PC-3 (cell line): ENCODE data around the gene CETN1. TPM values are rescaled to one million over a fixed set of nuclear protein-coding genes. Genes with fewer than 3 reads are reported as not detected.

Experiments used
- ATAC-seq: fragments of 200-7000 bp; cut with Tn5 transposase; 2 replicates; pipeline ENCODE4 v1.9.1; 2020; ENCODE audit warnings: mild to moderate bottlenecking, moderate library complexity
- Bru-seq: library from RNA; stranded (reverse); fragments of 400-500 nt; gene quantifications from one replicate; lab custom pipeline; 2021; lab: Mats Ljungman, UMichigan
- BruChase-seq, 2 experiments: library from RNA; stranded (reverse); fragments of 400-500 nt; gene quantifications; one replicate each; lab custom pipeline; 2021; lab: Mats Ljungman, UMichigan
- BruUV-seq: library from RNA; stranded (reverse); fragments of 400-500 nt; replicated peaks from 2 replicates; lab custom pipeline; 2021; lab: Mats Ljungman, UMichigan
- CTCF ChIA-PET: fragments of 300-600 bp; sonication (Branson Sonifier 250); formaldehyde crosslinking; loops from one replicate; lab custom pipeline; 2022; ENCODE audit warnings: antibody characterized with exemption; lab: Charles Lee
- POLR2A ChIA-PET: fragments of 300-600 bp; sonication (Branson Sonifier 250); formaldehyde crosslinking; loops from one replicate; lab custom pipeline; 2022; ENCODE audit warnings: antibody characterized with exemption; ENCODE audit not compliant: unreplicated experiment; lab: Charles Lee
- DNase-seq: peaks from one replicate; pipeline ENCODE4 v3.0.0-alpha.2; 2015
- H2AFZ ChIP-seq: fragments of 300-600 bp; sonication (generic); 2 replicates; pipeline ENCODE4 v1.6.0; 2016; ENCODE audit warnings: antibody characterized with exemption, low read length
- H3F3A ChIP-seq: fragments of 300-600 bp; sonication (generic); one replicate; pipeline ENCODE4 v1.6.0; 2017; ENCODE audit warnings: antibody characterized with exemption, low read length, control low read depth, mild to moderate bottlenecking; ENCODE audit not compliant: unreplicated experiment
- H3K27ac ChIP-seq: fragments of 300-600 bp; sonication (generic); 2 replicates; pipeline ENCODE4 v1.5.1; 2016; ENCODE audit warnings: mild to moderate bottlenecking, low read length
- H3K27me3 ChIP-seq: fragments of 300-600 bp; sonication (generic); 2 replicates; pipeline ENCODE4 v1.6.1; 2016; ENCODE audit warnings: low read length, mixed read lengths
- H3K36me3 ChIP-seq: fragments of 300-600 bp; sonication (generic); 2 replicates; pipeline ENCODE4 v1.6.1; 2016; ENCODE audit warnings: low read depth, mixed run types, low read length, mixed read lengths
- H3K4me1 ChIP-seq: fragments of 300-600 bp; sonication (generic); 2 replicates; pipeline ENCODE4 v1.5.1; 2016; ENCODE audit warnings: low read length; ENCODE audit not compliant: insufficient read depth
- H3K4me2 ChIP-seq: fragments of 300-600 bp; sonication (generic); 2 replicates; pipeline ENCODE4 v1.6.0; 2016; ENCODE audit warnings: low read length
- H3K4me3 ChIP-seq: fragments of 300-600 bp; sonication (generic); 2 replicates; pipeline ENCODE4 v1.5.1; 2016; ENCODE audit warnings: mild to moderate bottlenecking, low read length, mixed read lengths
- H3K79me2 ChIP-seq: fragments of 300-600 bp; sonication (generic); 2 replicates; pipeline ENCODE4 v1.6.1; 2017; ENCODE audit warnings: low read length, mixed read lengths
- H3K9ac ChIP-seq: fragments of 300-600 bp; sonication (generic); 2 replicates; pipeline ENCODE4 v1.6.0; 2016; ENCODE audit warnings: mild to moderate bottlenecking, low read length
- H3K9me2 ChIP-seq: fragments of 300-600 bp; sonication (generic); replicated peaks from 2 replicates; pipeline ENCODE4 v1.6.1; 2016; ENCODE audit warnings: mixed run types, low read length, mixed read lengths
- H3K9me3 ChIP-seq: fragments of 300-600 bp; sonication (generic); 2 replicates; pipeline ENCODE4 v1.6.1; 2016; ENCODE audit warnings: low read length, mixed read lengths
- H4K20me1 ChIP-seq: fragments of 300-600 bp; sonication (generic); 2 replicates; pipeline ENCODE4 v1.6.1; 2016; ENCODE audit warnings: low read length, mixed read lengths
- CTCF ChIP-seq: fragments of 300-600 bp; sonication (generic); conservative IDR thresholded peaks from 2 replicates; pipeline ENCODE4 v1.5.1; 2017; ENCODE audit warnings: antibody characterized with exemption, low read depth, mild to moderate bottlenecking, low read length
- EZH2 ChIP-seq: fragments of 300-600 bp; sonication (generic); IDR thresholded peaks from one replicate; pipeline ENCODE4 v1.6.1; 2017; ENCODE audit warnings: antibody characterized with exemption, mild to moderate bottlenecking, low read length; ENCODE audit not compliant: unreplicated experiment
- EZH2phosphoT487 ChIP-seq: fragments of 300-600 bp; sonication (generic); IDR thresholded peaks from 2 replicates; pipeline ENCODE4 v1.6.1; 2018; ENCODE audit warnings: mild to moderate bottlenecking, antibody characterized with exemption, low read length, borderline replicate concordance
- intact Hi-C: fragments of 100-400 bp; cut with micrococcal nuclease; formaldehyde crosslinking; loops from 2 replicates; pipeline ENCODE4 v1.9.0; 2023
- long read RNA-seq: library from polyadenylated mRNA; unstranded; transcript quantifications from one replicate; pipeline ENCODE4 v2.0.0, GENCODE V29; 2021; ENCODE audit not compliant: unreplicated experiment
- total RNA-seq: library from RNA; depleted of rRNA; stranded (reverse); fragments of >200 nt; gene quantifications from 2 replicates; pipeline ENCODE4 v1.2.3, GENCODE V29; 2014; rRNA removed

The CETN1 gene
- total RNA-seq (not detected in 2 replicates), Bru-seq, nascent RNA (not detected), BruChase-seq, experiment 1, labeled RNA remaining after a 6-hour chase (not detected), BruChase-seq, experiment 2, labeled RNA remaining after a 2-hour chase (not detected)
- long read RNA-seq = 0 reads

GRCh38 chr18:580154-580553 is at the start of gene CETN1:
CETN1 (plus strand) TSS chr18:580380; CDS start chr18:580409, 29 bp downstream.
- no peak for DNase-seq
- CTCF ChIA-PET = no interaction called here
- intact Hi-C loops = no loop called here
- Histone ChIP-seq H3K36me3 (no peaks in the 10 kb centered on the region), H4K20me1 (no peaks in the 10 kb centered on the region), H3K9ac (no peak within 1 kb of the TSS), H3K9me2 (no peaks in the 10 kb centered on the region), H3K79me2 (no peaks in the 10 kb centered on the region), H3K9me3 (no peaks in the 10 kb centered on the region), H3F3A (no peaks in the 10 kb centered on the region), H3K4me1 (no peaks in the 10 kb centered on the region), H3K4me3 (no peak within 1 kb of the TSS), H3K27me3 (peaks cover 62% of the 10 kb centered on the region), H3K27ac (no peak within 1 kb of the TSS), H3K4me2 (no peak within 1 kb of the TSS), H2AFZ (no peak within 1 kb of the TSS)
- no TSS peak for BruUV-seq
- POLR2A ChIA-PET = no interaction called here
- no peak for TF ChIP-seq EZH2
- no peak for TF ChIP-seq CTCF
- no peak for TF ChIP-seq EZH2phosphoT487
- ATAC-seq = no peak

- no peaks in the 10 kb centered on the region for H3K9me3 ChIP-seq
- TF ChIP-seq EZH2 (no peak), CTCF (no peak), EZH2phosphoT487 (no peak)
- no peak overlapping the region for H2AFZ ChIP-seq
- intact Hi-C loops = no loop called here
- peak; percentile 65 for DNase-seq
- no peaks in the 10 kb centered on the region for H3K9me2 ChIP-seq
- no peak overlapping the region for H3K4me3 ChIP-seq
- H3K27me3 ChIP-seq = peaks cover 13% of the 10 kb centered on the region; the same call in 1 of the 2 replicates
- ChIA-PET POLR2A (no interaction called here), CTCF (no interaction called here)
- peaks cover 4% of the 10 kb centered on the region; the same call in 1 of the 2 replicates for H3K4me1 ChIP-seq
- no peaks in the 10 kb centered on the region for H4K20me1 ChIP-seq
- no peak overlapping the region for H3K27ac ChIP-seq
- H3K4me2 ChIP-seq = no peak overlapping the region
- no peaks in the 10 kb centered on the region for H3K36me3 ChIP-seq
- no peaks in the 10 kb centered on the region for H3K79me2 ChIP-seq
- BruUV-seq = no TSS peak
- peak; percentile 42; the same call in 1 of the 2 replicates for ATAC-seq
- H3F3A ChIP-seq = no peaks in the 10 kb centered on the region
- H3K9ac ChIP-seq = no peak overlapping the region
Observed at GRCh38 chr18:532018-532417, 48.2 kb upstream of the CETN1 start.

GRCh38 chr18:532632-533031 is 47.5 kb upstream of the CETN1 start:
- Histone ChIP-seq H3K4me2 (no peak overlapping the region), H4K20me1 (no peaks in the 10 kb centered on the region), H3K4me1 (peaks cover 4% of the 10 kb centered on the region; the same call in 1 of the 2 replicates), H3K4me3 (no peak overlapping the region), H3K9me3 (no peaks in the 10 kb centered on the region), H3K27ac (no peak overlapping the region), H3K27me3 (peaks cover 10% of the 10 kb centered on the region; the same call in 1 of the 2 replicates), H3K36me3 (no peaks in the 10 kb centered on the region), H3K9me2 (no peaks in the 10 kb centered on the region), H3K79me2 (no peaks in the 10 kb centered on the region), H3K9ac (no peak overlapping the region), H3F3A (no peaks in the 10 kb centered on the region), H2AFZ (no peak overlapping the region)
- intact Hi-C loops = no loop called here
- no TSS peak for BruUV-seq
- POLR2A ChIA-PET = no interaction called here
- no peak for TF ChIP-seq EZH2phosphoT487
- TF ChIP-seq EZH2 = no peak
- TF ChIP-seq CTCF = no peak
- ATAC-seq = no peak
- CTCF ChIA-PET = no interaction called here
- no peak for DNase-seq
